Measurements from ENCODE around the gene TOX3. TPM values are rescaled to one million over a fixed set of nuclear protein-coding genes. Genes with fewer than 3 reads are reported as not detected.

The TOX3 gene
- total and polyA plus RNA-seq, 2 of the 8 experiments (the other 6 are each of a cell fraction or from before 2014, with no cell fraction given): 16.7 to 31.2 TPM

GRCh38 chr16:52573365-52574299 is 26.7 kb upstream of the TOX3 start:
- no peak overlapping the region for H3K9ac ChIP-seq (replicated peaks in 1 of 4; ENCODE audit: extremely low read depth in 1 of 4, low read depth in 3 of 4, low read length in 3 of 4)
- no peaks in the 10 kb centered on the region for H3K79me1 ChIP-seq (ENCODE audit: low read depth, low read length)
- H3K4me3 ChIP-seq (ENCODE audit: extremely low read depth in 1 of 4, insufficient read depth in 2 of 4, low read depth in 3 of 4, low read length in 4 of 4): no peak overlapping the region
- no peak overlapping the region for H3K14ac ChIP-seq (ENCODE audit: insufficient read length)
- H2AK5ac ChIP-seq (ENCODE audit: low read depth, low read length): no peak overlapping the region
- no peaks in the 10 kb centered on the region for H3K36me3 ChIP-seq (ENCODE audit: control insufficient read depth in 2 of 4, insufficient read depth in 4 of 4, low read length in 3 of 4)
- no peaks in the 10 kb centered on the region for H3K27me3 ChIP-seq (replicated peaks in 1 of 4; ENCODE audit: control insufficient read depth in 3 of 4, extremely low read depth in 1 of 4, insufficient read depth in 3 of 4, low read length in 3 of 4)
- no peak for DNase-seq (ENCODE audit: low read depth in 1 of 2, low spot score in 2 of 2)
- H3K79me2 ChIP-seq (ENCODE audit: control insufficient read depth in 1 of 2, insufficient read depth in 2 of 2, low read length in 2 of 2): no peaks in the 10 kb centered on the region
- WGBS, 2 experiments (ENCODE audit: extremely low coverage in 1 of 2, insufficient coverage in 1 of 2, insufficient read length in 1 of 2, insufficient replicate concordance in 2 of 2, low coverage in 1 of 2, low lambda C conversion rate in 2 of 2, missing lambda C conversion rate in 1 of 2): 97% methylated on average over 7 of the region's 7 CpGs; no CpG with 5 or more reads in 1 of the 2 experiments
- peaks cover 0 to 6% of the 10 kb centered on the region in 2 experiments; a peak in 1 of 4 replicates for H3K9me3 ChIP-seq (ENCODE audit: insufficient read depth in 2 of 2, low read depth in 1 of 2, low read length in 1 of 2)
- no peak overlapping the region for H3K27ac ChIP-seq (ENCODE audit: low read depth, low read length)
- H4K91ac ChIP-seq (replicated peaks; ENCODE audit: insufficient read length, low read length): no peak overlapping the region
- H2BK120ac ChIP-seq (replicated peaks; ENCODE audit: low read depth, low read length): no peak overlapping the region
- ChIA-PET POLR2A (ENCODE audit: partially characterized antibody) (no interaction called here), CTCF (ENCODE audit: partially characterized antibody) (interaction anchor here (1.0 kb wide), 2 partner anchors 13 to 382 kb away, joined by 3 to 4 read pairs; no protein-coding TSS in a partner anchor)
- H3K23me2 ChIP-seq (ENCODE audit: low read depth, low read length): no peaks in the 10 kb centered on the region
- H3K4ac ChIP-seq (replicated peaks; ENCODE audit: insufficient read length, low read depth, low read length): no peak overlapping the region
- H2BK15ac ChIP-seq (ENCODE audit: low read length): no peak overlapping the region
- H2BK5ac ChIP-seq (ENCODE audit: low read depth, low read length): no peak overlapping the region
- H2BK12ac ChIP-seq (ENCODE audit: low read depth, low read length): no peak overlapping the region
- no peaks in the 10 kb centered on the region for H4K20me1 ChIP-seq (replicated peaks in 1 of 2; ENCODE audit: control insufficient read depth in 1 of 2, insufficient read depth in 2 of 2, low read length in 2 of 2)
- no peak overlapping the region for H4K5ac ChIP-seq (ENCODE audit: insufficient read length, low read depth, low read length)
- H2BK20ac ChIP-seq (ENCODE audit: low read length): no peak overlapping the region
- FAIRE-seq: no peak
- H3K56ac ChIP-seq (replicated peaks; ENCODE audit: insufficient read length, low read depth, low read length): no peak overlapping the region
- H4K8ac ChIP-seq (ENCODE audit: extremely low read depth, insufficient read depth, low read length): no peak overlapping the region
- no peak overlapping the region for H2AFZ ChIP-seq (ENCODE audit: low read length)
- H3K23ac ChIP-seq (ENCODE audit: insufficient read length): no peak overlapping the region
- H3K18ac ChIP-seq (ENCODE audit: extremely low read depth, low read length): no peak overlapping the region
- H3K4me1 ChIP-seq (replicated peaks in 1 of 4; ENCODE audit: control insufficient read depth in 3 of 4, insufficient read depth in 4 of 4, low read length in 3 of 4): no peaks in the 10 kb centered on the region
- no peak overlapping the region for H3K4me2 ChIP-seq (ENCODE audit: insufficient read depth in 1 of 2, low read depth in 2 of 2, low read length in 2 of 2)
- TF ChIP-seq POLR2A (IDR thresholded peaks at IDR 0.05; ENCODE audit: control extremely low read depth in 1 of 2, low read depth in 2 of 2, low read length in 2 of 2) (no peak), EP300 (IDR thresholded peaks at IDR 0.05; ENCODE audit: borderline replicate concordance in 1 of 2, low read depth in 2 of 2, low read length in 2 of 2) (no peak), SUZ12 (IDR thresholded peaks at IDR 0.05; ENCODE audit: low read length) (no peak), SIN3A (conservative IDR thresholded peaks at IDR 0.05 in 1 of 2, IDR thresholded peaks at IDR 0.05 in 1 of 2; ENCODE audit: low read depth in 1 of 2, low read length in 2 of 2) (no peak), HDAC6 (IDR thresholded peaks at IDR 0.05; ENCODE audit: low read depth, low read length) (no peak), KDM5A (IDR thresholded peaks at IDR 0.05; ENCODE audit: low read length) (no peak), CHD2 (IDR thresholded peaks at IDR 0.05; ENCODE audit: low read length) (no peak), CBX5 (IDR thresholded peaks at IDR 0.05; ENCODE audit: low read depth, low read length) (no peak), GTF2F1 (IDR thresholded peaks at IDR 0.05; ENCODE audit: borderline replicate concordance, low read depth, low read length) (no peak), ASH2L (IDR thresholded peaks at IDR 0.05; ENCODE audit: low read length) (no peak), SIX5 (IDR thresholded peaks at IDR 0.05; ENCODE audit: low read depth, low read length) (no peak), CEBPB (IDR thresholded peaks at IDR 0.05; ENCODE audit: low read depth, low read length) (no peak)

Data from H1 (cell line).